ENCODE data around the gene CENPO.
"Not testable (repeated sequence)": the region's sequence is repeated elsewhere in the genome, so short reads cannot be mapped to it uniquely, and the experiment has no call there.

CENPO gene

GRCh38 chr2:24791452-24791851 is 1.8 kb upstream of the CENPO start:
- DNase-seq = peak; percentile 38

GRCh38 chr2:24792542-24792873 is 717 bp upstream of the CENPO start:
- DNase-seq = no peak

- DNase-seq = peak; percentile 73
Measured at GRCh38 chr2:24793761-24794435, 673 bp downstream of the CENPO start.

- no peak for DNase-seq
Measured at GRCh38 chr2:24797644-24798043, 4.4 kb downstream of the CENPO start.

DNA sequence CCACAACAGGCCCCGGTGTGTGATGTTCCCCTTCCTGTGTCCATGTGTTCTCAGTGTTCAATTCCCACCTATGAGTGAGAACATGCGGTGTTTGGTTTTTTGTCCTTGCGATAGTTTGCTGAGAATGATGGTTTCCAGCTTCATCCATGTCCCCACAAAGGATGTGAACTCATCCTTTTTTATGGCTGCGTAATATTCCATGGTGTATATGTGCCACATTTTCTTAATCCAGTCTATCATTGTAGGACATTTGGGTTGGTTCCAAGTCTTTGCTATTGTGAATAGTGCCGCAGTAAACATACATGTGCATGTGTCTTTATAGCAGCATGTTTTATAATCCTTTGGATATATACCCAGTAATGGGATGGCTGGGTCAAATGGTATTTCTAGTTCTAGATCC is 7.3 kb downstream of the CENPO start:
- DNase-seq = not testable (repeated sequence)

DNA sequence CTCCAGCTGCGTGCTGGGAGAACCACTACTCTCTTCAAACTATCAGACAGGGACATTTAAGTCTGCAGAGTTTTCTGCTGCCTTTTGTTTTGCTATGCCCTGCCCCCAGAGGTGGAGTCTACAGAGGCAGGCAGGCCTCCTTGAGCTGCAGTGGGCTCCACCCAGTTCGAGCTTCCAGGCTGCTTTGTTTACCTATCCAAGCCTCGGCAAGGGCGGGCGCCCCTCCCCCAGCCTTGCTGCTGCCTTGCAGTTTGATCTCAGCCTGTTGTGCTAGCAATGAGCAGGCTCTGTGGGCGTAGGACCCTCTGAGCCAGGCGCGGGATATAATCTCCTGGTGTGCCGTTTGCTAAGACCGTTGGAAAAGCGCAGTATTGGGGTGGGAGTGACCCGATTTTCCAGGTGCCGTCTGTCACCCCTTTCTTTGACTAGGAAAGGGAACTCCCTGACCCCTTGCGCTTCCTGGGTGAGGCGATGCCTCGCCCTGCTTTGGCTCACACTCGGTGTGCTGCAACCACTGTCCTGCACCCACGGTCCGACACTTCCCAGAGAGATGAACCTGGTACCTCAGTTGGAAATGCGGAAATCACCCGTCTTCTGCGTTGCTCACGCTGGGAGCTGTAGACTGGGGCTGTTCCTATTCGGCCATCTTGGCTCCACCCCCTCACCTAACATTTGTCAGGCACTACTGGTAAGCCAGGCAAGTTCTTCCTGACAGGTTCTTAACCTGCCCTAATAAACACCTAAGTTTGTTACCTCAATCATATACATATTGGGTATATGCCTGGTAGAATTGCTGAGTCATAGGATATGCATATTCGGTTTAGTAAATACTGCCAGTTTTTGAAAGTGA is 12.8 kb downstream of the CENPO start:
- DNase-seq = not testable (repeated sequence)

- no peak for DNase-seq
Measured at GRCh38 chr2:24806661-24807036, 13.4 kb downstream of the CENPO start.

GRCh38 chr2:24809316-24810007 is 16.2 kb downstream of the CENPO start:
- DNase-seq = no peak

DNA sequence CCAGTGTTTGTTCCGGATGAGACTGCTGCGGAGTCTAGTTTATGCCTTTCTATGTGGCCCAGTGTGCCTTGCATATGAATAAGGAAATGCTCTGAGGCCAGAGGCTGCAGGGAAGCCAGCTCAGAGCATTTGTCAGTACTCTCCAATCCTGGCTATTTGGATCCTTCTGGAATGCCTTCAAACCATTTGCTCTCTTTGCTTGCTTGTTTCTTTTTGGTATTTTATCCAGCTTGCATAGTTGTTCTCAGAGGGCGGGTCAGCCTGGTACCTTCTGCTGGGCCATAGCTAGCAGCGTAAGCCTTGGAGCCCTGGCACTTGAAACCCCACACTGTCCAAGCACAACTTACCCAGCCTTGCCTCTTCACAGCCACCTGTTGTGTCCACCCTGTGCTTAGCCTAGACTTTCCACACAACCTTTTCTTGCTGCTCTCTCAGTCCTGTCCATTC is 20.5 kb downstream of the CENPO start:
- DNase-seq = no peak

- no peak for DNase-seq
Measured at GRCh38 chr2:24814516-24814915, 21.3 kb downstream of the CENPO start.

GRCh38 chr2:24815171-24815570 is 21.9 kb downstream of the CENPO start:
- DNase-seq = no peak

- no peak for DNase-seq
Measured at GRCh38 chr2:24816404-24816803, 23.2 kb downstream of the CENPO start.

DNA sequence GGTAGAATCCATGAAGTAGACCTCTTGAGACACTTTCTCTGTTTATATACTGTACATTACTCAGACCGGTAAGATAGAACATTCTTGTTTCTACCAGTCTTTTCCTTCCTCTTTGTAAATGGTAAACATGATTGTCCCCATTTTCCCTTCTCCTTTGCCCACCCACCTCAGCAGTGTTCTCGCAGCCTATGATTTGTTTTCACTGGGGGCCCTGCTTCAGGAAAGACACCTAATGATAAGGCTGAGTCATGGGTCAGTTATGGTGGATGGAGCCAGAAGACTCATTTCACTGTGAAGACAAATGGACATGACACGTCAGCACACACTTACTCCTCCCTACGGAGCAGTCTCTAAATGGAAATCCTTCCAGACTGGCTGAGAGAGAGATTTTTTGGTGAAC is 23.7 kb downstream of the CENPO start:
- no peak for DNase-seq

DNA sequence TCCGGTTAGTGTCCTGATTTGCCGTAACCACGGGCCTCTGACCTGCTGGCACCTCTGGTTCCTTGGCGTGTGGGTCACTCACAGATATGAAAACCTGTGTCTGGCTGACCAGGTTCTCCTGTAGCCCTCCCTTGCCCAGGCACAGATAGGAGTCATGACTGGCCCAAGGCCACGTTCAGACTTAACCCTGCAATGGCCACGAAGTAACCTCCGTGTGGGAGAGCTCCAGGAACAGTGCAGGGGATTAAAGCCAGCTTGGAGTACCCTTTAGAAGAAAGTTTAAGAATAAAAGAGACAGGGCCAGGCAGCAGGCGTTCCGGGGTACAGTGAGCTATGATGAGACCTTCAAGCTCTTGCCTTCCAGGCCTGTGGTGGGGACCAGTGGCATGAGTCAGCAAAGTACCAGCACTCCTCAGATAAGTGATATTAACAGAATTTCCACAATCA is 25.5 kb downstream of the CENPO start:
- DNase-seq = no peak

DNA sequence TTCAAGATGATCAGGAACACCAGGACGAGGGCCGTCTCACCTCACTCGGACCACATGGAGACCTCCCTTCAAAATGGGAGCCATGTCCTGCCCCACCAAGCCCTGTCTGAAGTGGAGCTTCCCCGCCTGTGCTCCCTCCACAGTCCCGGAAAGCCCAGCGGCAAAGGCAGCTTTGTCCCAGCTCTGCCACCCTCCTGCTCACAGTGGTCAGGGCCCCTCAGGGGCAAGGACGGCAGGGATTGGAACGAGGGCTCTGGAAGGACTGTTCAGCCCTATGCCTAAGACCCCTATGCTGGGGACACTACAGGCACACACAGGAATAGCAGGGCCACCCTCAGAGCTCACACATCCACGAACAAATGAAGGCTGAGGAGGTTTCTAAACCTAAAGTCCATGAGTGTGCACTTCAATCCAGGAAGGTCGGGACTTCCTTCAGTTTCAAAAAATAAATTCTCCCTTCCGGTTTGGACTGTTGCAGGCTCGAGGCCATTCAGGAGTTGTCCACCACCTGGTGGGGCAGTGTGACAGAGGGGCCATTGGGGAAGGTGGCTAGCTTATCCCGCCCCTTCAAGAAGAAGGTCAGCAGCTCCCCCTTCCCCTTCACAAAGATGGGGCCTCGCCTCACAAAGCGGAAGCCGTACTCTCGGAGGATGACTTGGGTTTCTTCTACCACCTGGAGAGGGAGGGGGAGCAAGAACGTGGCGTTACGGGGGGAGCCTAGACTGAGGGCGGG is 26.4 kb downstream of the CENPO start:
- DNase-seq = no peak

DNA sequence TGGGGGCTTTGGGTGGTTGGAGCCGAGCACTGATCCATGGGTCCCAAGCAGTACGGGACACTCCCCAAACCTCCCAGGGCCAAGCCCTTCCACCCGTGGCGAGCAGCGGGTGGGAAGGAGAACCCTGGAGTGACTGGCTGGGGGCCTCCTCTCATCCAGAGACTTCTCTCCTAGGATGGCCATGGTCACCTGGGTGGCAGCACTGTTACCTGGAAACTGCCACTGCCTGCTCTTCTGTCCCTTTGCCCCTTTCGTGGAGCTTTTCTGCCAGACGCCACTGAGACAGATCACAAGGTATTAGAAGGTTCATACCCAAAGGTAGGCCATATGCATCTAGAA is 26.9 kb downstream of the CENPO start:
- DNase-seq = no peak

GRCh38 chr2:24820598-24821432 is 27.6 kb downstream of the CENPO start:
- no peak for DNase-seq

DNA sequence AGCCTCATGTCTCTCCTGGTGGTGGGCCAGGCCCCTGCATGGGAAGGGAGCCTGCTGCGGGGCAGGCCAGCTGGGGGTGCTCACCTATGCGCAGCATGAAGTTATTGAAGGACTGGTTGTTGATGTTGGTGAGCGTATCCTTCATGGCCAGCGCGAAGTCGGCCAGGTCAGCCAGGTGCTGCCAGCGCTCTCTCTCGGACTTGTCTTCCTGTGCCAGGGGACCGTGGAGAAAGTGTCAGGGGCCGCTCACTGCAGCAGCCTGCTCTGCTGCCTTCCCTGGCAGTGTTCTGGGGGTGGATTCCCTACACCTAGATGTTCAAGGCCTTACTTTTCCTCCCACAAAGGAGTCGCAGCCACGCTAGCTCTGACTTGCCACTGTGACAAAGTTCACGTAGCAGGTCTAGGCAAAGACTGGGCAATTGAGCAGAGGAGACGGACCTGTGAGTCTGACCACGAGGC is 28.2 kb downstream of the CENPO start:
- no peak for DNase-seq

- no peak for DNase-seq
Measured at GRCh38 chr2:24822049-24822706, 29.0 kb downstream of the CENPO start.

DNA sequence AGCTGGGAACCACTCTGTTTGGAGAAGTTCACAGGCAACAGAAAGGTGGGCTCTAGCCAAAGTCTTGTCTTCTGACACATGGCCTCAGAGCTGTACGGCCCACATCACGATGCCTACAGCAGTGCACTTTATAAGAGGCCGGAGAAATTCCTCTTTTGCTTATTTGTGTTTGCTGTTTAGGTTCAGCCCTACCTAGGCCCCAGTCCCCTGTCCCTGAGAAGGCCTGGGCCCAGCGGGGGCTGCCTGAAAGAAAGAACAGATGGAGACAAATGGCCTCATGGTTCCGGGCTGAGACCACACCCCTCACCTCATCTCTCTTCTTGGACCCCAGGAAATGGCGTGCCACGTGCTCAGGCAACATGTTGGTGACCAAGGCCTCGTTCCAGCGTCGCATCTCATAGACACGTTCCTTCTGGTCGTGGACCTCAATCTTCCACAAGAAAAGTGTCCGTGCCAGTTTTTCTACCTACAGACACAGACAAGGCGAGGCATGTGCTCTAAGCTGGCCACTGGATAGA is 30.9 kb downstream of the CENPO start:
- DNase-seq = no peak
